Gastrocnemius medialis (tissue), 4 donors: ENCODE data around the gene BRF1.

Experiments used
- CTCF ChIP-seq, 5 experiments: fragments of 450-650 bp in 3 of 5; fragments of 200-600 bp in 2 of 5; sonication (generic) in 2 of 5; IDR thresholded peaks in 4 of 5; conservative IDR thresholded peaks in 1 of 5; 1 replicate in 4 of 5; 2 replicates in 1 of 5; pipeline ENCODE4 v1.5.1; 2016 to 2019; ENCODE audit warnings: antibody characterized with exemption in 5 of 5, mild to moderate bottlenecking in 3 of 5, moderate library complexity in 3 of 5
- POLR2A ChIP-seq, 2 donors: fragments of 450-650 bp; IDR thresholded peaks; one replicate each; pipeline ENCODE4 v1.6.1; 2017; ENCODE audit warnings: antibody characterized with exemption in 2 of 2, mild to moderate bottlenecking in 2 of 2, moderate library complexity in 2 of 2

GRCh38 chr14:105333020-105333490, 32.3 kb upstream of the BRF1 start:
- no peak for TF ChIP-seq CTCF (IDR thresholded peaks at IDR 0.05 in 4 of 5, conservative IDR thresholded peaks at IDR 0.05 in 1 of 5)
- no peak for TF ChIP-seq POLR2A (IDR thresholded peaks at IDR 0.05)
